IMR-90 (cell line): ENCODE measurements around the gene KRTAP4-9. TPM values are rescaled to one million over a fixed set of nuclear protein-coding genes. Genes with fewer than 3 reads are reported as not detected.

Experiments
- ATAC-seq: fragments of 200-7000 bp; cut with Tn5 transposase; 2 replicates; pipeline ENCODE4 v1.9.1; 2020; ENCODE audit warnings: low read depth, mild to moderate bottlenecking, moderate library complexity
- BruUV-seq: library from RNA; stranded (reverse); fragments of 400-500 nt; replicated peaks from 2 replicates; lab custom pipeline; 2021; lab: Mats Ljungman, UMichigan
- CTCF ChIA-PET: fragments of 300-600 bp; formaldehyde crosslinking; extraction: SDS; loops from one replicate; lab custom pipeline; 2021; ENCODE audit warnings: antibody characterized with exemption; lab: Yijun Ruan, JAX
- POLR2A ChIA-PET: fragments of 300-600 bp; sonication (Branson Sonifier 250); formaldehyde crosslinking; loops from one replicate; lab custom pipeline; 2022; ENCODE audit warnings: antibody characterized with exemption; ENCODE audit not compliant: unreplicated experiment; lab: Charles Lee
- DNase-seq: peaks from one replicate; pipeline ENCODE4 v3.0.0; 2013
- H2AFZ ChIP-seq: replicated peaks from 2 replicates; pipeline ENCODE3; 2013; ENCODE audit warnings: low read length, mild to moderate bottlenecking; ENCODE audit not compliant: poor library complexity
- H2AK5ac ChIP-seq: 2 replicates; pipeline ENCODE4 v1.6.1; 2013; ENCODE audit warnings: low read depth, low read length, inconsistent platforms
- H2AK9ac ChIP-seq: replicated peaks from 2 replicates; pipeline ENCODE3; 2013; ENCODE audit warnings: mild to moderate bottlenecking, low read depth, low read length, moderate library complexity; ENCODE audit not compliant: poor library complexity
- H2BK120ac ChIP-seq: 2 replicates; pipeline ENCODE4 v1.6.1; 2013; ENCODE audit warnings: low read depth, low read length, inconsistent platforms
- H2BK15ac ChIP-seq: 3 replicates; pipeline ENCODE4 v1.6.1; 2013; ENCODE audit warnings: low read depth, low read length, inconsistent platforms
- H2BK20ac ChIP-seq: 2 replicates; pipeline ENCODE4 v1.6.1; 2013; ENCODE audit warnings: low read depth, mild to moderate bottlenecking, inconsistent platforms, low read length, moderate library complexity
- H2BK5ac ChIP-seq: 2 replicates; pipeline ENCODE4 v1.6.1; 2013; ENCODE audit warnings: mild to moderate bottlenecking, low read depth, low read length, inconsistent platforms; ENCODE audit not compliant: poor library complexity, severe bottlenecking
- H3K14ac ChIP-seq: replicated peaks from 2 replicates; pipeline ENCODE4 v1.6.1; 2013; ENCODE audit warnings: low read depth, low read length, inconsistent platforms
- H3K18ac ChIP-seq: 2 replicates; pipeline ENCODE4 v1.6.1; 2013; ENCODE audit warnings: low read depth, low read length, control low read depth
- H3K23ac ChIP-seq: 2 replicates; pipeline ENCODE4 v1.6.1; 2013; ENCODE audit warnings: low read depth, low read length, inconsistent platforms
- H3K27ac ChIP-seq: 2 replicates; pipeline ENCODE4 v1.5.1; 2013; ENCODE audit warnings: mild to moderate bottlenecking, control low read depth, low read length; ENCODE audit not compliant: insufficient read depth
- H3K27me3 ChIP-seq: 2 replicates; pipeline ENCODE4 v1.6.1; 2013; ENCODE audit warnings: low read length; ENCODE audit not compliant: control insufficient read depth, insufficient read depth
- H3K36me3 ChIP-seq: 2 replicates; pipeline ENCODE4 v1.6.1; 2013; ENCODE audit warnings: low read length, mixed read lengths; ENCODE audit not compliant: control insufficient read depth, insufficient read depth
- H3K4ac ChIP-seq: 2 replicates; pipeline ENCODE4 v1.6.1; 2013; ENCODE audit warnings: low read depth, low read length, inconsistent platforms
- H3K4me1 ChIP-seq: 2 replicates; pipeline ENCODE4 v1.6.1; 2013; ENCODE audit warnings: low read length, mixed read lengths; ENCODE audit not compliant: control insufficient read depth, insufficient read depth
- H3K4me2 ChIP-seq: 2 replicates; pipeline ENCODE4 v1.6.1; 2013; ENCODE audit warnings: low read depth, mild to moderate bottlenecking, control low read depth, low read length, moderate library complexity
- H3K4me3 ChIP-seq: 2 replicates; pipeline ENCODE4 v1.5.1; 2013; ENCODE audit warnings: low read depth, mild to moderate bottlenecking, control low read depth, low read length, moderate library complexity; ENCODE audit not compliant: insufficient read depth
- H3K56ac ChIP-seq: 2 replicates; pipeline ENCODE4 v1.6.1; 2013; ENCODE audit warnings: low read length, inconsistent platforms; ENCODE audit not compliant: insufficient read depth; ENCODE audit errors: extremely low read depth
- H3K79me1 ChIP-seq, 2 experiments: 2 replicates each; pipeline ENCODE4 v1.6.1; 2013; ENCODE audit warnings: low read length in 2 of 2, inconsistent platforms in 1 of 2, low read depth in 1 of 2
- H3K9ac ChIP-seq: 2 replicates; pipeline ENCODE4 v1.6.1; 2013; ENCODE audit warnings: low read depth, low read length, control low read depth
- H3K9me1 ChIP-seq: 2 replicates; pipeline ENCODE4 v1.6.1; 2013; ENCODE audit warnings: low read length, inconsistent platforms; ENCODE audit not compliant: insufficient read depth
- H3K9me3 ChIP-seq: 2 replicates; pipeline ENCODE4 v1.6.1; 2013; ENCODE audit warnings: low read length; ENCODE audit not compliant: control insufficient read depth, insufficient read depth
- H4K20me1 ChIP-seq: 2 replicates; pipeline ENCODE4 v1.6.1; 2013; ENCODE audit warnings: low read length, inconsistent platforms; ENCODE audit not compliant: insufficient read depth
- H4K5ac ChIP-seq: 2 replicates; pipeline ENCODE4 v1.6.1; 2013; ENCODE audit warnings: mild to moderate bottlenecking, low read depth, low read length, control low read depth
- H4K8ac ChIP-seq, 2 experiments: 2 replicates each; pipeline ENCODE4 v1.6.1; 2013; ENCODE audit warnings: low read depth in 2 of 2, low read length in 2 of 2, control low read depth in 1 of 2, inconsistent platforms in 1 of 2
- H4K91ac ChIP-seq: 2 replicates; pipeline ENCODE4 v1.6.1; 2013; ENCODE audit warnings: low read depth, low read length, inconsistent platforms; ENCODE audit not compliant: insufficient read depth
- CEBPB ChIP-seq: IDR thresholded peaks from 2 replicates; pipeline ENCODE4 v1.6.1; 2012; ENCODE audit warnings: low read depth, low read length, improper control_type of control experiment
- CHD1 ChIP-seq: IDR thresholded peaks from 2 replicates; pipeline ENCODE4 v1.6.1; 2012; ENCODE audit warnings: low read depth, low read length, improper control_type of control experiment
- CTCF ChIP-seq: conservative IDR thresholded peaks from 2 replicates; pipeline ENCODE4 v1.5.1; 2012; ENCODE audit warnings: mild to moderate bottlenecking, low read depth, low read length, improper control_type of control experiment
- FOS ChIP-seq: fragments of 150-350 bp; IDR thresholded peaks from 2 replicates; pipeline ENCODE4 v1.6.1; 2016; ENCODE audit warnings: low read depth, low read length
- MAFK ChIP-seq: IDR thresholded peaks from 2 replicates; pipeline ENCODE4 v1.6.1; 2012; ENCODE audit warnings: low read depth, low read length, improper control_type of control experiment
- MAZ ChIP-seq: IDR thresholded peaks from 2 replicates; pipeline ENCODE4 v1.6.1; 2012; ENCODE audit warnings: low read depth, mild to moderate bottlenecking, low read length, improper control_type of control experiment, moderate library complexity, borderline replicate concordance
- MXI1 ChIP-seq: IDR thresholded peaks from 2 replicates; pipeline ENCODE4 v1.6.1; 2012; ENCODE audit warnings: low read depth, mild to moderate bottlenecking, low read length, moderate library complexity, borderline replicate concordance
- NFE2L2 ChIP-seq: fragments of 150-350 bp; IDR thresholded peaks from 2 replicates; pipeline ENCODE4 v1.6.1; 2016; ENCODE audit warnings: low read depth, mild to moderate bottlenecking, low read length
- POLR2A ChIP-seq: IDR thresholded peaks from 2 replicates; pipeline ENCODE4 v1.6.1; 2012; ENCODE audit warnings: mild to moderate bottlenecking, low read depth, low read length
- RAD21 ChIP-seq: IDR thresholded peaks from 2 replicates; pipeline ENCODE4 v1.6.1; 2012; ENCODE audit warnings: low read length, improper control_type of control experiment
- RCOR1 ChIP-seq: IDR thresholded peaks from 2 replicates; pipeline ENCODE4 v1.6.1; 2012; ENCODE audit warnings: mild to moderate bottlenecking, low read length, improper control_type of control experiment; ENCODE audit not compliant: insufficient replicate concordance
- RFX5 ChIP-seq: IDR thresholded peaks from 2 replicates; pipeline ENCODE4 v1.8.0; 2012; ENCODE audit warnings: low read depth, mild to moderate bottlenecking, low read length, moderate library complexity
- SMC3 ChIP-seq: fragments of 150-350 bp; IDR thresholded peaks from 2 replicates; pipeline ENCODE4 v1.6.1; 2016; ENCODE audit warnings: low read depth, mild to moderate bottlenecking, antibody characterized with exemption, low read length, moderate library complexity
- USF2 ChIP-seq: fragments of 150-350 bp; IDR thresholded peaks from 2 replicates; pipeline ENCODE4 v1.6.1; 2017; ENCODE audit warnings: mild to moderate bottlenecking, antibody characterized with exemption, low read length, low read depth
- WGBS, 2 experiments: methylation state at CpG; one replicate each; pipeline versions ENCODE4 v1.1.5 to v1.1.7; 2013; ENCODE audit warnings: missing lambda C conversion rate in 2 of 2; ENCODE audit not compliant: insufficient read length in 1 of 2; ENCODE audit errors: extremely low coverage in 2 of 2; 5-methylcytosine and 5-hydroxymethylcytosine counted together
- dilution Hi-C: fragments of 300-500 bp; cut with HindIII; formaldehyde crosslinking; loops from one replicate; pipeline ENCODE4 v1.14.3; 2018; ENCODE audit warnings: low sequenced_read_pairs; ENCODE audit not compliant: unreplicated experiment
- in situ Hi-C: fragments of 300-500 bp; cut with MboI; formaldehyde crosslinking; loops from 3 replicates; pipeline ENCODE4 v1.14.3; 2019; ENCODE audit warnings: low sequenced_read_pairs, inconsistent platforms, mixed read lengths
- intact Hi-C: fragments of 100-400 bp; cut with micrococcal nuclease; formaldehyde crosslinking; loops from 2 replicates; pipeline ENCODE4 v1.10.0; 2022
- polyA plus RNA-seq, 3 experiments: library from polyadenylated mRNA; depleted of rRNA; stranded (reverse); fragments of >200 nt; gene quantifications; 2 replicates each; pipeline ENCODE4 v1.2.3, GENCODE V29; 2012; ENCODE audit warnings: low replicate concordance in 1 of 3
- total RNA-seq: library from RNA; depleted of rRNA; stranded (reverse); fragments of >200 nt; gene quantifications from 2 replicates; pipeline ENCODE4 v1.2.3, GENCODE V29; 2012

The KRTAP4-9 gene
- total and polyA plus RNA-seq, 2 of the 4 experiments (the other 2 are of a cell fraction) = 0.24 TPM; not detected in 1

- Histone ChIP-seq H3K79me1 (no peaks in the 10 kb centered on the region), H3K36me3 (no peaks in the 10 kb centered on the region), H3K9me1 (peaks cover 6% of the 10 kb centered on the region), H4K8ac (peak within 1 kb of the TSS; percentile 43 to 90; a peak in 3 of 4 replicates), H3K23ac (peak within 1 kb of the TSS; percentile 85), H3K27me3 (no peaks in the 10 kb centered on the region), H2BK20ac (peak within 1 kb of the TSS; percentile 67), H2AFZ (no peak within 1 kb of the TSS), H2BK120ac (peak within 1 kb of the TSS; percentile 99), H3K4me1 (peaks cover 4% of the 10 kb centered on the region; the same call in 1 of the 2 replicates), H2BK15ac (peak within 1 kb of the TSS; percentile 34; the same call in 2 of the 3 replicates), H2BK5ac (peak within 1 kb of the TSS; percentile 84), H3K14ac (peak within 1 kb of the TSS; percentile 96), H2AK5ac (peak within 1 kb of the TSS; percentile 93), H3K18ac (peak within 1 kb of the TSS; percentile 2; the same call in 1 of the 2 replicates), H4K5ac (no peak within 1 kb of the TSS; the same call in 1 of the 2 replicates), H4K20me1 (no peaks in the 10 kb centered on the region), H3K9ac (no peak within 1 kb of the TSS), H3K9me3 (no peaks in the 10 kb centered on the region), H3K4me2 (no peak within 1 kb of the TSS), H3K56ac (no peak within 1 kb of the TSS), H4K91ac (peak within 1 kb of the TSS; percentile 94), H3K4ac (peak within 1 kb of the TSS; percentile 95), H3K4me3 (no peak within 1 kb of the TSS), H3K27ac (peak within 1 kb of the TSS; percentile 32; the same call in 1 of the 2 replicates), H2AK9ac (no peak within 1 kb of the TSS)
- intact Hi-C loops = no loop called here
- dilution Hi-C loops = no loop called here
- CTCF ChIA-PET = no interaction called here
- in situ Hi-C loops = no loop called here
- POLR2A ChIA-PET = no interaction called here
- ATAC-seq (no peak), DNase-seq (no peak)
- BruUV-seq = no TSS peak
- TF ChIP-seq NFE2L2 = no peak
- no peak for TF ChIP-seq SMC3
- no peak for TF ChIP-seq MAFK
- TF ChIP-seq USF2 = no peak
- TF ChIP-seq RCOR1 = no peak
- TF ChIP-seq MXI1 = no peak
- no peak for TF ChIP-seq RAD21
- TF ChIP-seq RFX5 = no peak
- no peak for TF ChIP-seq POLR2A
- TF ChIP-seq CHD1 = no peak
- TF ChIP-seq CTCF = no peak
- TF ChIP-seq CEBPB = no peak
- TF ChIP-seq FOS = no peak
- TF ChIP-seq MAZ = no peak
- WGBS, 2 experiments = 62% methylated on average over 6 of the region's 10 CpGs; no CpG with 5 or more reads in 1 of the 2 experiments
Measured at GRCh38 chr17:41101586-41102259, 3.5 kb upstream of the KRTAP4-9 start, which contains the start of gene KRTAP4-16. Gene KRTAP4-16 (minus strand): TSS chr17:41102209. CDS start chr17:41102209, 0 bp downstream.
